ENCODE data around the gene DNAAF2.

The DNAAF2 gene

GRCh38 chr14:49623941-49624839 is 10.9 kb downstream of the DNAAF2 start:
- TF ChIP-seq ZBTB17 (tag by site-specific recombination; IDR thresholded peaks at IDR 0.05) (peak; percentile 79), PRDM1 (tag by site-specific recombination; IDR thresholded peaks at IDR 0.05) (peak; percentile 55), PRDM10 (tag by site-specific recombination; IDR thresholded peaks at IDR 0.05) (peak; percentile 80), TCF7L2 (IDR thresholded peaks at IDR 0.05; ENCODE audit: borderline replicate concordance, low read depth, low read length) (no peak), ZNF121 (tag by site-specific recombination; IDR thresholded peaks at IDR 0.05) (peak; percentile 73)
- no peaks in the 10 kb centered on the region for H3K4me1 ChIP-seq (ENCODE audit: control insufficient read depth, insufficient read depth, low read length)
- H3K9me3 ChIP-seq (ENCODE audit: control insufficient read depth, insufficient read depth, low read depth, low read length): no peaks in the 10 kb centered on the region
- ChIA-PET POLR2A (interaction anchor here (3.0 kb wide), 1 partner anchor 10 kb away, joined by 18 read pairs; no protein-coding TSS in a partner anchor), CTCF (interaction anchor here (1.2 to 1.6 kb wide), 2 partner anchors 10 to 37 kb away, joined by 4 to 6 read pairs; no protein-coding TSS in a partner anchor)
- H3K27ac ChIP-seq (ENCODE audit: extremely low read depth, low read depth, low read length): peak overlapping the region; percentile 5; the same call in 1 of the 2 replicates
- H3K4me3 ChIP-seq (ENCODE audit: low read depth, low read length): no peak overlapping the region
- peaks cover 22 to 23% of the 10 kb centered on the region in 2 experiments for H3K36me3 ChIP-seq (ENCODE audit: control insufficient read depth in 2 of 2, insufficient read depth in 1 of 2, low read length in 2 of 2)

GRCh38 chr14:49623387-49623786 is 11.7 kb downstream of the DNAAF2 start:
- TF ChIP-seq ZNF341 (tag by site-specific recombination; IDR thresholded peaks at IDR 0.05; ENCODE audit: low read depth) (no peak), ZNF747 (tag by site-specific recombination; IDR thresholded peaks at IDR 0.05) (no peak), SETDB1 (IDR thresholded peaks at IDR 0.05; ENCODE audit: insufficient read length, low read length) (no peak), CTCF (tag by site-specific recombination; IDR thresholded peaks at IDR 0.05) (no peak)
- TF ChIP-seq, protein P1, sequence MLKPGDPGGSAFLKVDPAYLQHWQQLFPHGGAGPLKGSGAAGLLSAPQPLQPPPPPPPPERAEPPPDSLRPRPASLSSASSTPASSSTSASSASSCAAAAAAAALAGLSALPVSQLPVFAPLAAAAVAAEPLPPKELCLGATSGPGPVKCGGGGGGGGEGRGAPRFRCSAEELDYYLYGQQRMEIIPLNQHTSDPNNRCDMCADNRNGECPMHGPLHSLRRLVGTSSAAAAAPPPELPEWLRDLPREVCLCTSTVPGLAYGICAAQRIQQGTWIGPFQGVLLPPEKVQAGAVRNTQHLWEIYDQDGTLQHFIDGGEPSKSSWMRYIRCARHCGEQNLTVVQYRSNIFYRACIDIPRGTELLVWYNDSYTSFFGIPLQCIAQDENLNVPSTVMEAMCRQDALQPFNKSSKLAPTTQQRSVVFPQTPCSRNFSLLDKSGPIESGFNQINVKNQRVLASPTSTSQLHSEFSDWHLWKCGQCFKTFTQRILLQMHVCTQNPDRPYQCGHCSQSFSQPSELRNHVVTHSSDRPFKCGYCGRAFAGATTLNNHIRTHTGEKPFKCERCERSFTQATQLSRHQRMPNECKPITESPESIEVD (tag by site-specific recombination; IDR thresholded peaks at IDR 0.05): peak; percentile 55
- Histone ChIP-seq H3K36me3 (ENCODE audit: control insufficient read depth in 2 of 2, insufficient read depth in 1 of 2, low read length in 2 of 2) (peaks cover 20 to 31% of the 10 kb centered on the region in 2 experiments), H3K4me3 (ENCODE audit: low read depth, low read length) (peak overlapping the region; percentile 21), H3K27ac (ENCODE audit: extremely low read depth, low read depth, low read length) (no peak overlapping the region), H3K9me3 (ENCODE audit: control insufficient read depth, insufficient read depth, low read depth, low read length) (no peaks in the 10 kb centered on the region), H3K4me1 (ENCODE audit: control insufficient read depth, insufficient read depth, low read length) (no peaks in the 10 kb centered on the region)
- ChIA-PET CTCF (interaction anchor here (1.6 kb wide), 1 partner anchor 36 kb away, joined by 6 read pairs; no protein-coding TSS in a partner anchor), POLR2A (interaction anchor here (3.0 kb wide), 1 partner anchor 11 kb away, joined by 18 read pairs; no protein-coding TSS in a partner anchor)

DNA sequence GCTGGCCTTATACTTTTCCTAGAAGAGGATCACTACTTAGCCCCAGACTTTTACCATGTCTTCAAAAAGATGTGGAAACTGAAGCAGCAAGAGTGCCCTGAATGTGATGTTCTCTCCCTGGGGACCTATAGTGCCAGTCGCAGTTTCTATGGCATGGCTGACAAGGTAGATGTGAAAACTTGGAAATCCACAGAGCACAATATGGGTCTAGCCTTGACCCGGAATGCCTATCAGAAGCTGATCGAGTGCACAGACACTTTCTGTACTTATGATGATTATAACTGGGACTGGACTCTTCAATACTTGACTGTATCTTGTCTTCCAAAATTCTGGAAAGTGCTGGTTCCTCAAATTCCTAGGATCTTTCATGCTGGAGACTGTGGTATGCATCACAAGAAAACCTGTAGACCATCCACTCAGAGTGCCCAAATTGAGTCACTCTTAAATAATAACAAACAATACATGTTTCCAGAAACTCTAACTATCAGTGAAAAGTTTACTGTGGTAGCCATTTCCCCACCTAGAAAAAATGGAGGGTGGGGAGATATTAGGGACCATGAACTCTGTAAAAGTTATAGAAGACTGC is 12.9 kb downstream of the DNAAF2 start:
- no peaks in the 10 kb centered on the region for H3K9me3 ChIP-seq (ENCODE audit: control insufficient read depth, insufficient read depth, low read depth, low read length)
- no peaks in the 10 kb centered on the region for H3K4me1 ChIP-seq (ENCODE audit: control insufficient read depth, insufficient read depth, low read length)
- TF ChIP-seq ZBTB17 (tag by site-specific recombination; IDR thresholded peaks at IDR 0.05) (peak; percentile 80), ZFP69B (tag by site-specific recombination; IDR thresholded peaks at IDR 0.05) (no peak), PRDM1 (tag by site-specific recombination; IDR thresholded peaks at IDR 0.05) (peak; percentile 54; the same call in 1 of the 2 replicates)
- no peak overlapping the region for H3K27ac ChIP-seq (ENCODE audit: extremely low read depth, low read depth, low read length)
- peak overlapping the region; percentile 87 for H3K4me3 ChIP-seq (ENCODE audit: low read depth, low read length)
- ChIA-PET POLR2A (interaction anchor here (1.0 to 3.0 kb wide), 8 partner anchors 10 to 240 kb away, joined by 3 to 44 read pairs (median 20); partner anchors contain the start of genes DNAAF2, KLHDC2, LRR1 and RPS29), CTCF (interaction anchor here (0.9 to 2.5 kb wide), 3 partner anchors 9 to 146 kb away, joined by 3 to 10 read pairs (median 3); partner anchors contain the start of genes DNAAF2 and KLHDC2)
- peaks cover 22 to 40% of the 10 kb centered on the region in 2 experiments for H3K36me3 ChIP-seq (ENCODE audit: control insufficient read depth in 2 of 2, insufficient read depth in 1 of 2, low read length in 2 of 2)
